ENCODE results near the gene CTNNBIP1. TPM values are rescaled to one million over a fixed set of nuclear protein-coding genes. Genes with fewer than 3 reads are reported as not detected.

CTNNBIP1 gene
- total and polyA plus RNA-seq, 10 donors: 7.3 to 17.5 (median 12.1) TPM

GRCh38 chr1:9874412-9874811 is 35.7 kb downstream of the CTNNBIP1 start:
- Histone ChIP-seq H3K27me3 (replicated peaks in 1 of 7) (peaks cover 0 to 19% (median 0%) of the 10 kb centered on the region in 7 donors), H3K9me3 (no peaks in the 10 kb centered on the region), H3K4me3 (no peak overlapping the region), H3K27ac (peak overlapping the region in 1 of 8 donors; percentile 43), H3K36me3 (peaks cover 0 to 33% (median 4%) of the 10 kb centered on the region in 6 donors), H3K4me1 (peaks cover 9 to 34% (median 20%) of the 10 kb centered on the region in 6 donors)
- TF ChIP-seq CTCF (IDR thresholded peaks at IDR 0.05 in 8 of 11, conservative IDR thresholded peaks at IDR 0.05 in 3 of 11) (no peak), POLR2AphosphoS5 (IDR thresholded peaks at IDR 0.05) (no peak), POLR2A (IDR thresholded peaks at IDR 0.05) (no peak)
- no peak for DNase-seq
- intact Hi-C loops (cut with DNase I; ENCODE audit: low total_unique reads): no loop called here
- WGBS, 5 donors: 62 to 85% (median 71%) methylated on average over 3 of the region's 3 CpGs

GRCh38 chr1:9873992-9874391 is 36.1 kb downstream of the CTNNBIP1 start:
- DNase-seq: no peak
- H3K27me3 ChIP-seq (replicated peaks in 1 of 7): peaks cover 0 to 19% (median 0%) of the 10 kb centered on the region in 7 donors
- no peak overlapping the region for H3K27ac ChIP-seq
- WGBS, 5 donors: 80 to 90% (median 81%) methylated on average over 5 of the region's 5 CpGs
- no peak for TF ChIP-seq POLR2AphosphoS5 (IDR thresholded peaks at IDR 0.05)
- no peak for TF ChIP-seq POLR2A (IDR thresholded peaks at IDR 0.05)
- TF ChIP-seq CTCF (IDR thresholded peaks at IDR 0.05 in 8 of 11, conservative IDR thresholded peaks at IDR 0.05 in 3 of 11): no peak
- intact Hi-C loops (cut with DNase I; ENCODE audit: low total_unique reads): no loop called here
- no peaks in the 10 kb centered on the region for H3K9me3 ChIP-seq
- H3K4me1 ChIP-seq: peaks cover 9 to 37% (median 21%) of the 10 kb centered on the region in 6 donors
- H3K4me3 ChIP-seq: no peak overlapping the region
- peaks cover 0 to 37% (median 4%) of the 10 kb centered on the region in 6 donors for H3K36me3 ChIP-seq

GRCh38 chr1:9873385-9873784 is 36.7 kb downstream of the CTNNBIP1 start:
- Histone ChIP-seq H3K9me3 (no peaks in the 10 kb centered on the region), H3K27me3 (replicated peaks in 1 of 7) (peaks cover 0 to 19% (median 0%) of the 10 kb centered on the region in 7 donors), H3K36me3 (peaks cover 0 to 39% (median 4%) of the 10 kb centered on the region in 6 donors), H3K4me1 (peaks cover 13 to 43% (median 26%) of the 10 kb centered on the region in 6 donors), H3K27ac (no peak overlapping the region), H3K4me3 (no peak overlapping the region)
- no peak for DNase-seq
- 70 to 90% (median 75%) methylated on average over 5 of the region's 5 CpGs for WGBS, 5 donors
- intact Hi-C loops (cut with DNase I; ENCODE audit: low total_unique reads): no loop called here
- no peak for TF ChIP-seq POLR2A (IDR thresholded peaks at IDR 0.05)

GRCh38 chr1:9872430-9873165 is 37.5 kb downstream of the CTNNBIP1 start:
- WGBS, 5 donors: 90 to 100% (median 94%) methylated on average over 2 to 11 of the region's 11 CpGs
- no peaks in the 10 kb centered on the region for H3K9me3 ChIP-seq

More at GRCh38 chr1:9872430-9873165, 37.5 kb downstream of the CTNNBIP1 start:
- Histone ChIP-seq H3K4me1 (peaks cover 21 to 47% (median 34%) of the 10 kb centered on the region in 6 donors), H3K27ac (no peak overlapping the region), H3K4me3 (no peak overlapping the region), H3K27me3 (replicated peaks in 1 of 7) (peaks cover 0 to 19% (median 0%) of the 10 kb centered on the region in 7 donors), H3K36me3 (peaks cover 0 to 46% (median 4%) of the 10 kb centered on the region in 6 donors)
- intact Hi-C loops (cut with DNase I; ENCODE audit: low total_unique reads): no loop called here
- TF ChIP-seq POLR2AphosphoS5 (IDR thresholded peaks at IDR 0.05) (no peak), POLR2A (IDR thresholded peaks at IDR 0.05) (no peak), CTCF (IDR thresholded peaks at IDR 0.05 in 8 of 11, conservative IDR thresholded peaks at IDR 0.05 in 3 of 11) (no peak)
- DNase-seq: no peak

Data from spleen (tissue), 11 donors.